ENCODE measurements around the gene FMN1.

DNA sequence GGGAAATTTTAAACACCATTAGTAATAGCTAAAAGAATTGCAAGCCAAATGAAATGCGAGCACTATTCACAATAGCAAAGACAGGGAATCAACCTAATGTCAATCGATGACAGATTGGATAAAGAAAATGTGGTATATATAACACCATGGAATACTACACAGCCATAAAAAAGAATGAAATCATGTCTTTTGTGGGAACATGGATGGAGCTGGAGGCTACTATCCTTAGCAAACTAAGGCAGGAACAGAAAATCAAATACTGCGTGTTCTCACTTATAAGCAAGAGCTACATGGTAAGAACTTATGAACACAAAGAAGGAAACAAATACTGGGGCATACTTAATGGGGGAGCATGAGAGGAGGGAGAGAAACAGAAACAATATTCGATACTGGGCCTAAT is 85.2 kb downstream of the FMN1 start:
- no peak for TF ChIP-seq POLR2A (IDR thresholded peaks at IDR 0.05)
- TF ChIP-seq, protein P1, sequence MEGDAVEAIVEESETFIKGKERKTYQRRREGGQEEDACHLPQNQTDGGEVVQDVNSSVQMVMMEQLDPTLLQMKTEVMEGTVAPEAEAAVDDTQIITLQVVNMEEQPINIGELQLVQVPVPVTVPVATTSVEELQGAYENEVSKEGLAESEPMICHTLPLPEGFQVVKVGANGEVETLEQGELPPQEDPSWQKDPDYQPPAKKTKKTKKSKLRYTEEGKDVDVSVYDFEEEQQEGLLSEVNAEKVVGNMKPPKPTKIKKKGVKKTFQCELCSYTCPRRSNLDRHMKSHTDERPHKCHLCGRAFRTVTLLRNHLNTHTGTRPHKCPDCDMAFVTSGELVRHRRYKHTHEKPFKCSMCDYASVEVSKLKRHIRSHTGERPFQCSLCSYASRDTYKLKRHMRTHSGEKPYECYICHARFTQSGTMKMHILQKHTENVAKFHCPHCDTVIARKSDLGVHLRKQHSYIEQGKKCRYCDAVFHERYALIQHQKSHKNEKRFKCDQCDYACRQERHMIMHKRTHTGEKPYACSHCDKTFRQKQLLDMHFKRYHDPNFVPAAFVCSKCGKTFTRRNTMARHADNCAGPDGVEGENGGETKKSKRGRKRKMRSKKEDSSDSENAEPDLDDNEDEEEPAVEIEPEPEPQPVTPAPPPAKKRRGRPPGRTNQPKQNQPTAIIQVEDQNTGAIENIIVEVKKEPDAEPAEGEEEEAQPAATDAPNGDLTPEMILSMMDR (IDR thresholded peaks at IDR 0.05) = no peak

Measured in body of pancreas (tissue), 4 donors.